Measurements from ENCODE around the gene HEATR5B.

- TF ChIP-seq CTCF (IDR thresholded peaks at IDR 0.05) = no peak
- TF ChIP-seq POLR2A (IDR thresholded peaks at IDR 0.05) = no peak
Measured at GRCh38 chr2:37109523-37109922, 25.4 kb upstream of the HEATR5B start.

Measured in suprapubic skin (tissue), 3 donors.